Measurements from ENCODE around the gene BMP2. TPM values are rescaled to one million over a fixed set of nuclear protein-coding genes. Genes with fewer than 3 reads are reported as not detected.

The BMP2 gene
- total and polyA plus RNA-seq, 4 donors: 0.83 to 3.5 (median 2.0) TPM

- Histone ChIP-seq H3K27ac (ENCODE audit: low read depth in 1 of 2, low read length in 2 of 2) (no peak overlapping the region), H3K9ac (ENCODE audit: low read depth in 1 of 2, low read length in 2 of 2) (no peak overlapping the region), H3K4me3 (ENCODE audit: low read depth in 1 of 3, low read length in 3 of 3) (no peak overlapping the region), H3K36me3 (ENCODE audit: control insufficient read depth in 4 of 4, insufficient read depth in 3 of 4, low read depth in 1 of 4, low read length in 3 of 4) (no peaks in the 10 kb centered on the region), H3K9me3 (ENCODE audit: control insufficient read depth in 4 of 4, low read length in 3 of 4) (no peaks in the 10 kb centered on the region), H3K27me3 (ENCODE audit: control insufficient read depth in 4 of 4, insufficient read depth in 4 of 4, low read length in 3 of 4) (no peaks in the 10 kb centered on the region), H3K4me1 (ENCODE audit: control insufficient read depth in 4 of 4, insufficient read depth in 4 of 4, low read length in 3 of 4) (no peaks in the 10 kb centered on the region)
- no peak for TF ChIP-seq CTCF (IDR thresholded peaks at IDR 0.05; ENCODE audit: low read depth, low read length, missing input control)
- no peak for TF ChIP-seq SP1 (IDR thresholded peaks at IDR 0.05)
- TF ChIP-seq YY1 (IDR thresholded peaks at IDR 0.05): no peak
- no peak for TF ChIP-seq REST (IDR thresholded peaks at IDR 0.05)
- TF ChIP-seq RXRA (IDR thresholded peaks at IDR 0.05): no peak
- TF ChIP-seq, protein P1, sequence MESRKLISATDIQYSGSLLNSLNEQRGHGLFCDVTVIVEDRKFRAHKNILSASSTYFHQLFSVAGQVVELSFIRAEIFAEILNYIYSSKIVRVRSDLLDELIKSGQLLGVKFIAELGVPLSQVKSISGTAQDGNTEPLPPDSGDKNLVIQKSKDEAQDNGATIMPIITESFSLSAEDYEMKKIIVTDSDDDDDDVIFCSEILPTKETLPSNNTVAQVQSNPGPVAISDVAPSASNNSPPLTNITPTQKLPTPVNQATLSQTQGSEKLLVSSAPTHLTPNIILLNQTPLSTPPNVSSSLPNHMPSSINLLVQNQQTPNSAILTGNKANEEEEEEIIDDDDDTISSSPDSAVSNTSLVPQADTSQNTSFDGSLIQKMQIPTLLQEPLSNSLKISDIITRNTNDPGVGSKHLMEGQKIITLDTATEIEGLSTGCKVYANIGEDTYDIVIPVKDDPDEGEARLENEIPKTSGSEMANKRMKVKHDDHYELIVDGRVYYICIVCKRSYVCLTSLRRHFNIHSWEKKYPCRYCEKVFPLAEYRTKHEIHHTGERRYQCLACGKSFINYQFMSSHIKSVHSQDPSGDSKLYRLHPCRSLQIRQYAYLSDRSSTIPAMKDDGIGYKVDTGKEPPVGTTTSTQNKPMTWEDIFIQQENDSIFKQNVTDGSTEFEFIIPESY (IDR thresholded peaks at IDR 0.05): no peak
- no peak for TF ChIP-seq RAD21 (IDR thresholded peaks at IDR 0.05)
- TF ChIP-seq FOXA2 (IDR thresholded peaks at IDR 0.05): no peak
- no peak for TF ChIP-seq HNF4G (IDR thresholded peaks at IDR 0.05)
- no peak for TF ChIP-seq EGR1 (IDR thresholded peaks at IDR 0.05; ENCODE audit: low read depth in 2 of 2)
- TF ChIP-seq MAX (IDR thresholded peaks at IDR 0.05): no peak
- TF ChIP-seq NR2F2 (IDR thresholded peaks at IDR 0.05): no peak
- no peak for TF ChIP-seq JUND (IDR thresholded peaks at IDR 0.05)
- no peak for TF ChIP-seq GABPA (IDR thresholded peaks at IDR 0.05 in 1 of 2, conservative IDR thresholded peaks at IDR 0.05 in 1 of 2)
- no peak for TF ChIP-seq ATF3 (IDR thresholded peaks at IDR 0.05)
- DNase-seq (ENCODE audit: low spot score): no peak
- WGBS: 73% methylated on average over 1 of the region's 1 CpG
These were observed 62.1 kb downstream of the BMP2 start for GRCh38 chr20:6829510-6830116.

Measured in liver (tissue), 9 donors.